HG02943 (cell line): ENCODE results near the gene TTYH3.

ENCODE experiments used
- ATAC-seq: cut with Tn5 transposase; IDR thresholded peaks from one replicate; pipeline ENCODE4 v1.9.1; 2021; ENCODE audit warnings: mild to moderate bottlenecking, low read depth, moderate library complexity; ENCODE audit not compliant: unreplicated experiment

TTYH3 gene

GRCh38 chr7:2614631-2615330, 17.0 kb upstream of the TTYH3 start:
- ATAC-seq = no peak

- ATAC-seq = no peak
Observed at GRCh38 chr7:2616387-2617324, 15.1 kb upstream of the TTYH3 start.

GRCh38 chr7:2617325-2617905, 14.4 kb upstream of the TTYH3 start:
- ATAC-seq = no peak

- no peak for ATAC-seq
Observed at GRCh38 chr7:2619116-2619515, 12.7 kb upstream of the TTYH3 start.

GRCh38 chr7:2621061-2621828, 10.5 kb upstream of the TTYH3 start:
- no peak for ATAC-seq

- no peak for ATAC-seq
Observed at GRCh38 chr7:2621948-2622640, 9.7 kb upstream of the TTYH3 start.

GRCh38 chr7:2622869-2623697, 8.7 kb upstream of the TTYH3 start:
- ATAC-seq = no peak

- ATAC-seq = no peak
Observed at GRCh38 chr7:2623698-2624014, 8.1 kb upstream of the TTYH3 start.

GRCh38 chr7:2624293-2624886, 7.4 kb upstream of the TTYH3 start:
- no peak for ATAC-seq

GRCh38 chr7:2626498-2627117, 5.2 kb upstream of the TTYH3 start:
- ATAC-seq = no peak

GRCh38 chr7:2627258-2628129, 4.3 kb upstream of the TTYH3 start:
- ATAC-seq = no peak

- no peak for ATAC-seq
Observed at GRCh38 chr7:2628130-2628482, 3.7 kb upstream of the TTYH3 start.

GRCh38 chr7:2628891-2629290, 2.9 kb upstream of the TTYH3 start:
- ATAC-seq = no peak

GRCh38 chr7:2629746-2630681, 1.8 kb upstream of the TTYH3 start:
- no peak for ATAC-seq

- ATAC-seq = no peak
Observed at GRCh38 chr7:2632733-2633537, 1.1 kb downstream of the TTYH3 start.
